Measurements from ENCODE around the gene MYBPC2. TPM values are rescaled to one million over a fixed set of nuclear protein-coding genes. Genes with fewer than 3 reads are reported as not detected.

MYBPC2 gene
- total and polyA plus RNA-seq, 2 donors (not counting 3 experiments of a cell fraction or from before 2014, with no cell fraction given), result 0.03 TPM; not detected in 1

DNA sequence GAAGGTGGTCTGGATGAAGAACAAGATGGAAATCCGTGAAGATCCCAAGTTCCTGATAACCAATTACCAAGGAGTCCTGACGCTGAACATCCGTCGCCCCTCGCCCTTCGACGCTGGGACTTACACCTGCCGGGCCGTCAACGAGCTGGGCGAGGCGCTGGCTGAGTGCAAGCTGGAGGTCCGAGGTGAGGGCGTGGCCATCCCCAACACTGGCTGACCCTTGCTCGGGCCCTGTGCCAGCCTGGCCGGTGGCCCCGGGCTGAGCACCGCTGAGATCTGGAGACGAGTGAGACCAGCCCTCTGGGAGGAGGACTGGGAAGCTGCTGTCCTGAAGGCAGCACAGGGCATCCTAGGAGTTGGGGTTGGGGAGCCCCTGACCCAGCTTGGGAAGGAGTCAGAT is 31.7 kb downstream of the MYBPC2 start:
- Histone ChIP-seq H3K9ac (replicated peaks; ENCODE audit: extremely low read depth, insufficient read depth, low read length) (no peak overlapping the region), H3K36me3 (ENCODE audit: control insufficient read depth in 2 of 2, extremely low read depth in 1 of 2, insufficient read depth in 2 of 2, low read length in 2 of 2) (no peaks in the 10 kb centered on the region), H3K4me1 (ENCODE audit: control insufficient read depth, extremely low read depth, insufficient read depth, low read length) (no peaks in the 10 kb centered on the region), H2AFZ (ENCODE audit: low read depth, low read length) (no peak overlapping the region), H3K4me2 (ENCODE audit: insufficient read depth, low read length) (no peak overlapping the region), H3K4me3 (replicated peaks in 1 of 3; ENCODE audit: insufficient read depth in 1 of 3, low read depth in 1 of 3, low read length in 3 of 3) (no peak overlapping the region), H4K20me1 (replicated peaks; ENCODE audit: control insufficient read depth, extremely low read depth, insufficient read depth, low read length) (no peaks in the 10 kb centered on the region), H3K9me3 (replicated peaks; ENCODE audit: control insufficient read depth, insufficient read depth, low read length) (no peaks in the 10 kb centered on the region), H3K79me2 (ENCODE audit: control insufficient read depth, insufficient read depth, low read length) (no peaks in the 10 kb centered on the region), H3K27ac (ENCODE audit: insufficient read depth, low read depth, low read length) (no peak overlapping the region), H3K9me1 (replicated peaks; ENCODE audit: control insufficient read depth, extremely low read depth, insufficient read depth, low read length) (no peaks in the 10 kb centered on the region), H3K27me3 (ENCODE audit: control insufficient read depth in 2 of 2, insufficient read depth in 2 of 2, low read length in 2 of 2) (no peaks in the 10 kb centered on the region)
- no peak for TF ChIP-seq EZH2 (IDR thresholded peaks at IDR 0.05; ENCODE audit: borderline replicate concordance, low read depth, low read length, severe bottlenecking)
- no peak for TF ChIP-seq POLR2AphosphoS5 (IDR thresholded peaks at IDR 0.05; ENCODE audit: insufficient read depth, low read depth, low read length)
- TF ChIP-seq, protein P1, sequence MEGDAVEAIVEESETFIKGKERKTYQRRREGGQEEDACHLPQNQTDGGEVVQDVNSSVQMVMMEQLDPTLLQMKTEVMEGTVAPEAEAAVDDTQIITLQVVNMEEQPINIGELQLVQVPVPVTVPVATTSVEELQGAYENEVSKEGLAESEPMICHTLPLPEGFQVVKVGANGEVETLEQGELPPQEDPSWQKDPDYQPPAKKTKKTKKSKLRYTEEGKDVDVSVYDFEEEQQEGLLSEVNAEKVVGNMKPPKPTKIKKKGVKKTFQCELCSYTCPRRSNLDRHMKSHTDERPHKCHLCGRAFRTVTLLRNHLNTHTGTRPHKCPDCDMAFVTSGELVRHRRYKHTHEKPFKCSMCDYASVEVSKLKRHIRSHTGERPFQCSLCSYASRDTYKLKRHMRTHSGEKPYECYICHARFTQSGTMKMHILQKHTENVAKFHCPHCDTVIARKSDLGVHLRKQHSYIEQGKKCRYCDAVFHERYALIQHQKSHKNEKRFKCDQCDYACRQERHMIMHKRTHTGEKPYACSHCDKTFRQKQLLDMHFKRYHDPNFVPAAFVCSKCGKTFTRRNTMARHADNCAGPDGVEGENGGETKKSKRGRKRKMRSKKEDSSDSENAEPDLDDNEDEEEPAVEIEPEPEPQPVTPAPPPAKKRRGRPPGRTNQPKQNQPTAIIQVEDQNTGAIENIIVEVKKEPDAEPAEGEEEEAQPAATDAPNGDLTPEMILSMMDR (IDR thresholded peaks at IDR 0.05; ENCODE audit: extremely low read depth in 1 of 2, insufficient read depth in 1 of 2, low read depth in 1 of 2, low read length in 2 of 2), result no peak
- TF ChIP-seq FOS (IDR thresholded peaks at IDR 0.05; ENCODE audit: borderline replicate concordance, insufficient read depth, low read length), result no peak
- TF ChIP-seq POLR2A (IDR thresholded peaks at IDR 0.05; ENCODE audit: low read depth, low read length), result no peak
- no peak for TF ChIP-seq JUN (IDR thresholded peaks at IDR 0.05; ENCODE audit: borderline replicate concordance, insufficient read depth, insufficient read length, low read depth)
- no peak for TF ChIP-seq GATA2 (IDR thresholded peaks at IDR 0.05; ENCODE audit: insufficient read depth, insufficient read length, low read depth, low read length)
- TF ChIP-seq MYC (IDR thresholded peaks at IDR 0.05; ENCODE audit: low read depth, low read length), result no peak
- TF ChIP-seq MAX (IDR thresholded peaks at IDR 0.05; ENCODE audit: insufficient read depth, insufficient read length), result no peak
- intact Hi-C loops (cut with micrococcal nuclease) (no loop called here), dilution Hi-C loops (cut with MboI; ENCODE audit: extremely low pct_ligation_motif_present, low sequenced_read_pairs) (no loop called here)
- ChIA-PET CTCF (interaction anchor here (2.8 to 7.4 kb wide), 2 partner anchors 96 to 107 kb away, joined by 17 to 144 read pairs; no protein-coding TSS in a partner anchor), POLR2A (no interaction called here)
- FAIRE-seq (no peak), DNase-seq (ENCODE audit: low read depth, low spot score) (no peak)
- no TSS peak for BruUV-seq (replicated peaks)
